GM18951 (cell line): ENCODE data around the gene CSE1L.
"Not testable (repeated sequence)": the region's sequence is repeated elsewhere in the genome, so short reads cannot be mapped to it uniquely, and the experiment has no call there.

Source experiments
- POLR2A ChIP-seq: IDR thresholded peaks from 4 replicates; pipeline ENCODE4 v1.6.1; 2011; ENCODE audit warnings: mild to moderate bottlenecking; ENCODE audit not compliant: insufficient read length, insufficient read depth; ENCODE audit errors: extremely low read depth
- in situ Hi-C: fragments of 300-500 bp; cut with MboI; formaldehyde crosslinking; loops from one replicate; pipeline ENCODE4 v1.12.0; 2022; ENCODE audit warnings: low sequenced_read_pairs, mixed read lengths, inconsistent platforms; ENCODE audit not compliant: unreplicated experiment

Gene CSE1L

GRCh38 chr20:49046087-49046900, at the start of gene CSE1L:
TSS of gene CSE1L (plus strand) at chr20:49046312. CDS start at chr20:49058464, 12,152 bp downstream.
- peak; percentile 83 for TF ChIP-seq POLR2A
- in situ Hi-C loops, result no loop called here

DNA sequence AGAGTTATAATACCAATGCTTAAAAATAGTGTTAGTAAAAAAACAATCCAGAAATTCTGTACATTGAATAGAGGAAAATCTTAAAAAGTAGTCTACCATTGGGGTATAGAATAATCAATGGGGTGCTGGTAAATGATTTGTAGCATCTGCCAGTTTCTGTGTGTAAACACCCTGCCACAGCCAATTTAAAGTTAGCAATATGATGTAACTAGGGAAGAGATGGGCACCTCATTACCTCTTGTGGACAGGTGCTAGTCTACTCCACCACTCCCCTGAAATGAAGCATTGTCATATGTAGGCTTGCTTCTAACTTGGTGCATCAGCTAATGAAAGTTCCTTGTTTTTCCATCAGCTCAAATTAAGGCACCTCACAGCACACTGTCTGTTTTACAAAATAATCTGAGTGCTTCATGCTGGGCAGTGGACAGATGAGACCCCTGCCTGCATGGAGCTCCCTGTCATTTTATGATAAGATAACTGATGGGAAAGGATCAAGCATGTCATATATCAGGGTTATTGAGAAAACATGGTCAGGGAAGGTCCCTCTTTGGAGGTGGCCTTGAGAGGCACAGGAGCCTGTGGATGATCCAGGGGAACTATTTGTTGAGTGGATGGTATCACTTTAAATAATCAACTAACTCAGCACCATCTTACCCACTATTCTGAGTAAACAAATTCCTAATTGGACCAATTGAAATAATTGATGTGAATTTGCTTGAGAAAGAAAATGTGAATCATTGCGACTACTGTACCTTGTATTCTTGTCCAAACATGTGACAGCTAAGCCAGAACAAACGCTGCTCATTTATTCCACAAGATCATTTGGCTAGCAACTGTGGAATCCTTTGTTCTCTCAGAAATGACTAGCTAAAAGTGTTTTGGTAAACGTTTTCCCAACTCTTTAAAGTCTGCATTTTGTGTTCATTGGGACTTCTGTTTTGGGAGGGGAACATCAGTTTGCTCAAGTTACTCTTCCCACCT, 45.9 kb upstream of the CSE1L start:
- in situ Hi-C loops, result no loop called here

DNA sequence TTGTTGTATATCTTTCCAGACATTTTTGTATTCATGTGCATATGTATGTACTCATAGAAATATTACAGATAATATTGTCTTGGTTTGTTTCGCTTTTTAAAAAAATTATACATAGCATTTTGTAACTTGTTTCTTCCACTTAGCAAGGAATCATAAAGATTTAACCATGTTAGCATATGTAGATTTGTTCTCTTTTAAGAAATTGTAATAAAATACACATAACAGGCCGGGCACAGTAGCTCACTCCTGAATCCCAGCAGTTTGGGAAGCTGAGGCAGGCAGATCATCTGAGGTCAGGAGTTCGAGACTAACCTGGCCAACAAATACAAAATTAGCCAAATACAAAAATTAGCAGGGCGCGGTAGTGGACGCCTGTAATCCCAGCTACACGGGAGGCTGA, 44.4 kb upstream of the CSE1L start:
- no peak for TF ChIP-seq POLR2A
- in situ Hi-C loops, result no loop called here

More for the DNA sequence above, 45.9 kb upstream of the CSE1L start:
- TF ChIP-seq POLR2A, result no peak

GRCh38 chr20:49006446-49006980, 39.6 kb upstream of the CSE1L start:
- no peak for TF ChIP-seq POLR2A
- in situ Hi-C loops, result no loop called here

DNA sequence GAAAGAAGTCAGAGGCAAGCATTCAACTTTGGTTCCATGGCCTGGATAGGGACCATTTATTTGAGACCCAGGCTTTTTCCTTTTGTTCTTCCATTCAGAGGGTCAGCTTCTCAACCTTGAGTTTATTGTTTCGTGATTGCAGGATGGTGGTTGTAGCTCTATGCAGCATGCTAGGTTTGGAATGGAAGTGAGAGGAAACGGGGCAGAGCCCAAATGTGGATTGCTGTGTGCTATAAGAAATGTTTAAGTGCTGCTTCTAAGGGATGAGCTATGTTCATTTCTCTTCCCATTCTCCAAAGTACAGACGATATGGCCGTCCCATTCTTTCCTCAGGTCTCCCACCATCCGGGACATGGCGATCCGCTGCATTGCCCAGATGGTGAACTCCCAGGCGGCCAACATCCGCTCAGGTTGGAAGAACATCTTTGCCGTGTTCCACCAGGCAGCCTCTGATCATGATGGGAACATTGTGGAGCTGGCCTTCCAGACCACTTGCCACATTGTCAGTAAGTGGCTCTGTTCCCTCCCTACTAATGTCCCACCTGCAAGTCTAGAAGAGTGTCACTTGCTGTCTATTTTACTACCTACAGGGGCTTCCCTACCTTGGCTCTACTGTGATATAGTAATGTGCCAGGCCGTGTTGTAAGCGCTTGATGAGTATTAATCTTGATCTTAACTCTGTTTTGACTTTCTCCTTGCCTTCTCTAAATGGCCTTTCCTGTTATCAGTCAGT, 36.0 kb upstream of the CSE1L start:
- no peak for TF ChIP-seq POLR2A

GRCh38 chr20:49024220-49024619, 21.9 kb upstream of the CSE1L start:
- no peak for TF ChIP-seq POLR2A
- in situ Hi-C loops, result no loop called here

More for the DNA sequence above, 36.0 kb upstream of the CSE1L start:
- in situ Hi-C loops, result no loop called here

- in situ Hi-C loops, result not testable (repeated sequence)
Measured at GRCh38 chr20:49028177-49028576, 17.9 kb upstream of the CSE1L start.

- no peak for TF ChIP-seq POLR2A
- in situ Hi-C loops, result no loop called here
Measured at GRCh38 chr20:49028684-49029083, 17.4 kb upstream of the CSE1L start.

- no peak for TF ChIP-seq POLR2A
- in situ Hi-C loops, result no loop called here
Measured at GRCh38 chr20:49029203-49029602, 16.9 kb upstream of the CSE1L start.

- no peak for TF ChIP-seq POLR2A
- in situ Hi-C loops, result no loop called here
Measured at GRCh38 chr20:49030954-49031619, 15.0 kb upstream of the CSE1L start.

GRCh38 chr20:49032455-49032854, 13.7 kb upstream of the CSE1L start:
- no peak for TF ChIP-seq POLR2A
- in situ Hi-C loops, result no loop called here

DNA sequence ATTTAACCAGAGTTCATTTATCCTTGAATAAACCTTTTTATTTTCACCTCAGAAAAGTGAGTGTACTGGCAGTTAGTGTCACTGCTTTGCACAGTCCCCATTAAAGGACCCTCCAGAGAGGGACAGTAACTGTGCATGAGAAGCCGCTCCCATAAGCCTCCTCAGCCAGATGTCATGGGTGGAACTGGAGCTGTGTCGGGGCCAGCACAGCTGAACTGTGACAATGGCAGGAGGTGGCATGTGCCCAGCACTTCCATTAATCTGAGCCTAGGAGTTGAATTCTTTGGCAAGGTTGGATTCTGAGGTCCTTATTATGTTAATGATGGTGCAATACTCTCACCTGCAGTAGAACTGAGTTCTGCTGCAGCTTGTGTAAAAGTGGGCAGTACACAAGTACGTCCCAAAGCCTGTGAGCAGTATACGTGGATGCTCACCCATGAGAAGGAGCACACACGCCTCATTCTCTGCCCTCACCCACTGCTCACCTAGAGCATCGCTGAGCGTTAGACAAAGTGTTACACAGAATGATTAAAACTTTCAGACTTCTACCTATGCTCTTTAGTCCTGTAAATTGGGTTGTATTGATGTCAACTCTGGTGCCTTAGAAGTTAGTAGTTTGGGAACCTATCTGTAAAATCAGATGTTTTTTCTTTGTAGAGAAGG, 11.9 kb upstream of the CSE1L start:
- no peak for TF ChIP-seq POLR2A
- in situ Hi-C loops, result no loop called here
